Trophoblast cell (in vitro differentiated cells and primary cell): ENCODE measurements around the gene CHST3.

ENCODE experiments used
- DNase-seq, 2 donors: peaks; one replicate each; pipeline ENCODE4 v3.0.0-alpha.2; 2016
- H2AFZ ChIP-seq: 2 replicates; pipeline ENCODE4 v1.6.1; 2013; ENCODE audit warnings: low read length, moderate library complexity, mild to moderate bottlenecking; ENCODE audit not compliant: insufficient read depth, poor library complexity
- H2AK5ac ChIP-seq: 2 replicates; pipeline ENCODE4 v1.6.1; 2013; ENCODE audit warnings: mild to moderate bottlenecking, low read length
- H2BK120ac ChIP-seq: 2 replicates; pipeline ENCODE4 v1.6.1; 2013; ENCODE audit warnings: low read length, mild to moderate bottlenecking, moderate library complexity; ENCODE audit not compliant: insufficient read depth, poor library complexity
- H2BK12ac ChIP-seq: 2 replicates; pipeline ENCODE4 v1.6.1; 2013; ENCODE audit warnings: mild to moderate bottlenecking, low read length, moderate library complexity
- H2BK5ac ChIP-seq: 2 replicates; pipeline ENCODE4 v1.6.1; 2013; ENCODE audit warnings: low read length, low read depth, moderate library complexity, mild to moderate bottlenecking; ENCODE audit not compliant: poor library complexity
- H3K14ac ChIP-seq: 2 replicates; pipeline ENCODE4 v1.6.1; 2013; ENCODE audit warnings: mild to moderate bottlenecking, low read length
- H3K18ac ChIP-seq: 2 replicates; pipeline ENCODE4 v1.6.1; 2013; ENCODE audit warnings: mild to moderate bottlenecking, low read length
- H3K23ac ChIP-seq: 2 replicates; pipeline ENCODE4 v1.6.1; 2013; ENCODE audit warnings: low read length
- H3K27ac ChIP-seq: 2 replicates; pipeline ENCODE4 v1.5.1; 2013; ENCODE audit warnings: low read depth, mild to moderate bottlenecking, inconsistent platforms, low read length, moderate library complexity
- H3K27me3 ChIP-seq: 2 replicates; pipeline ENCODE4 v1.6.1; 2013; ENCODE audit warnings: inconsistent platforms, mild to moderate bottlenecking, low read length, moderate library complexity; ENCODE audit not compliant: insufficient read depth
- H3K36me3 ChIP-seq, 2 experiments: 1 replicate in 1 of 2; 2 replicates in 1 of 2; pipeline ENCODE4 v1.6.1; 2013; ENCODE audit warnings: low read length in 2 of 2, mild to moderate bottlenecking in 2 of 2, moderate library complexity in 1 of 2; ENCODE audit not compliant: insufficient read depth in 2 of 2, control insufficient read depth in 1 of 2
- H3K4ac ChIP-seq: 2 replicates; pipeline ENCODE4 v1.6.1; 2013; ENCODE audit warnings: low read depth, mild to moderate bottlenecking, low read length, moderate library complexity
- H3K4me1 ChIP-seq, 2 experiments: 1 replicate in 1 of 2; 2 replicates in 1 of 2; pipeline ENCODE4 v1.6.1; 2013; ENCODE audit warnings: low read length in 2 of 2, mild to moderate bottlenecking in 2 of 2, moderate library complexity in 1 of 2; ENCODE audit not compliant: insufficient read depth in 2 of 2, control insufficient read depth in 1 of 2
- H3K4me2 ChIP-seq: 2 replicates; pipeline ENCODE4 v1.6.1; 2013; ENCODE audit warnings: inconsistent platforms, mild to moderate bottlenecking, low read length, moderate library complexity
- H3K4me3 ChIP-seq: 2 replicates; pipeline ENCODE4 v1.5.1; 2013; ENCODE audit warnings: mild to moderate bottlenecking, low read depth, low read length, inconsistent platforms
- H3K79me1 ChIP-seq: one replicate; pipeline ENCODE4 v1.6.1; 2013; ENCODE audit warnings: low read length
- H3K79me2 ChIP-seq: 2 replicates; pipeline ENCODE4 v1.6.1; 2013; ENCODE audit warnings: low read length, mild to moderate bottlenecking; ENCODE audit not compliant: control insufficient read depth, insufficient read depth, poor library complexity
- H3K9ac ChIP-seq: 2 replicates; pipeline ENCODE4 v1.6.1; 2013; ENCODE audit warnings: mild to moderate bottlenecking, low read length
- H3K9me3 ChIP-seq: 2 replicates; pipeline ENCODE4 v1.6.1; 2013; ENCODE audit warnings: low read depth, mild to moderate bottlenecking, control low read depth, inconsistent platforms, low read length; ENCODE audit not compliant: insufficient read depth
- H4K12ac ChIP-seq: 2 replicates; pipeline ENCODE4 v1.6.1; 2013; ENCODE audit warnings: low read depth, mild to moderate bottlenecking, low read length, moderate library complexity
- H4K8ac ChIP-seq: 2 replicates; pipeline ENCODE4 v1.6.1; 2013; ENCODE audit warnings: low read depth, mild to moderate bottlenecking, low read length, moderate library complexity
- H4K91ac ChIP-seq: one replicate; pipeline ENCODE4 v1.6.1; 2013; ENCODE audit warnings: low read depth, mild to moderate bottlenecking, low read length, moderate library complexity
- WGBS: extraction: QIAGEN DNeasy Blood & Tissue Kit; methylation state at CpG from one replicate; pipeline ENCODE4 v1.1.7; 2013; ENCODE audit warnings: missing lambda C conversion rate; ENCODE audit not compliant: insufficient read length, insufficient coverage; ENCODE audit errors: extremely low coverage; 5-methylcytosine and 5-hydroxymethylcytosine counted together

Gene CHST3

DNA sequence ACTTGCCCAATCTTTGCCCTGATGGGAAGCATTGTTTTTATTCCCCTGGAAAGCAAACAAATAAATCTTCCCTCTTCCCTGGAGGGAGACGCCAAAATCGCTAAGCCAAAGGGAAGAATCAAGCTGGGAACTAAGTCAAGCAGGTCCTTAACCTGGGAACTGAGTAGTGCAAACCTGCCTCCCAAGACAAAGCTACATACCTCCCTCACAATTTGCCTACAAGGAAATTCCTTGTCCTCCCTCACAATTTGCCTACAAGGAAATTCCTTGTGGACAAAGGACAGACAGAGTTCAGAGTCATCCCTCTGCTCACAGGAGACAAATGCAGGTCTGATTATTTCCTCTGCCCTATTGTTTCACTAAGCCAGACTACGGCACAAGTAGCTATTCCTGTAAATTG, 73.6 kb downstream of the CHST3 start:
- peak; percentile 64 to 69 for DNase-seq
- Histone ChIP-seq H3K9me3 (peaks cover 2% of the 10 kb centered on the region), H3K4me3 (no peak overlapping the region), H3K79me1 (peaks cover 44% of the 10 kb centered on the region), H3K36me3 (no peaks in the 10 kb centered on the region), H3K23ac (no peak overlapping the region), H3K18ac (no peak overlapping the region), H3K4me2 (peak overlapping the region; percentile 34), H4K8ac (peak overlapping the region; percentile 39), H3K79me2 (peaks cover 14% of the 10 kb centered on the region), H3K4ac (peak overlapping the region; percentile 18), H3K27ac (peak overlapping the region; percentile 81), H3K27me3 (no peaks in the 10 kb centered on the region), H2BK120ac (peak overlapping the region; percentile 78), H2BK5ac (peak overlapping the region; percentile 70), H3K4me1 (peaks cover 38 to 40% of the 10 kb centered on the region in 2 experiments), H2BK12ac (peak overlapping the region; percentile 99), H4K12ac (no peak overlapping the region), H2AFZ (no peak overlapping the region), H3K14ac (peak overlapping the region; percentile 66), H4K91ac (peak overlapping the region; percentile 94), H3K9ac (no peak overlapping the region), H2AK5ac (no peak overlapping the region)
- WGBS: no CpG with 5 or more reads among the region's 3 CpGs

DNA sequence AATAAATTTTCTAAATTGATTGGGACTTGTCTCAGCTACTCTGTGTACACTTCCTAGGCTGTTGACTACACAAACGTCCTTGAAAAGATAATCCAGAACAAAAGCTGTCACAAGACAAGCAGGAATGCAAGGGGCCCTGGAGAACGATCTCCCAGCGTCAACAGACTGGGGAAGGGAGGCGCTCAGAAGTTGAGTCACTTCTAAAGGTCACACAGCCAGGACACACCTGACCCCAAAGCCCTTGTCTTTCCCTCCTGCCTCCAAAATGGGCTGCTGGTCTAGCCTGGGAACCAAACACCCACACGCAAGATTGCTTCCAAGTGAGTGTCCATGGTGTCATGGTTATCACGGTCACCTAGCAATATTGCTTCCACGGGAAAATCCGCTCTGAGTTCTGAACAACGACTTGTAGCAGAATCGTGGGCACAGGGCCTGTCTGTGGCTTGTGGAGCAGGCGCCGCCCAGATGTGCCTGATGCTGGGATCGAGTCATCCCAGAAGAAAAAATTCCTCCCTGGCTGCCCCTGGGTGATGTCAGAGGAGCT, 74.3 kb downstream of the CHST3 start:
- H3K4me3 ChIP-seq: no peak overlapping the region
- peaks cover 14% of the 10 kb centered on the region for H3K79me2 ChIP-seq
- peak in 1 of 2 donors; percentile 23 for DNase-seq
- peak overlapping the region; percentile 81 for H3K27ac ChIP-seq
- H3K36me3 ChIP-seq: no peaks in the 10 kb centered on the region
- H2AK5ac ChIP-seq: peak overlapping the region; percentile 36
- WGBS: no CpG with 5 or more reads among the region's 13 CpGs
- H3K23ac ChIP-seq: no peak overlapping the region
- H2BK120ac ChIP-seq: peak overlapping the region; percentile 9
- no peak overlapping the region for H3K4ac ChIP-seq
- H4K12ac ChIP-seq: no peak overlapping the region
- peak overlapping the region; percentile 10 for H3K14ac ChIP-seq
- peaks cover 49% of the 10 kb centered on the region for H3K79me1 ChIP-seq
- peaks cover 2% of the 10 kb centered on the region for H3K9me3 ChIP-seq
- H3K27me3 ChIP-seq: no peaks in the 10 kb centered on the region
- peak overlapping the region; percentile 52 for H4K91ac ChIP-seq
- H2BK12ac ChIP-seq: peak overlapping the region; percentile 37
- peak overlapping the region; percentile 15 for H4K8ac ChIP-seq
- peak overlapping the region; percentile 74 for H3K18ac ChIP-seq
- peak overlapping the region; percentile 15 for H3K4me2 ChIP-seq
- H2BK5ac ChIP-seq: peak overlapping the region; percentile 92
- H3K9ac ChIP-seq: no peak overlapping the region
- H2AFZ ChIP-seq: no peak overlapping the region
- peaks cover 45% of the 10 kb centered on the region in 2 experiments for H3K4me1 ChIP-seq

DNA sequence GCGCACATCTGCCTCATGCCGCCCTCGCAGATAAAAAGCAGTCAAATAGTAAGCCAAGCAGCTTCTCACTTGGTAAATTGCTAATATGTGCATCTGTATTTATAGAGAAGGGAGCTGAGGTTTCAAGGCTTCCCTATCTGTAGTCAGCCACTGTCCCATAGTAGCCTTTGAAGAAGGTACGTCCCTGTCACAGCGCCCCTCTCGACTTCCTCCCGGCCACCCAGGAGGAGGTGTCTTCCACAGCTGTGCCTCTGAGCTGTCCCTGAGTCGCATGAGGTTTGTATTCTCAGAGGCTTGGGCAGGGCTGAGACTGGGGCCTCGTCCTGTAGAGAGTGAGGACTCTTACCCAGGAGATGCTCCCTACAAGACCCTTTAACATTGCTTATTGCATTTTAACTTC, 75.2 kb downstream of the CHST3 start:
- no peak overlapping the region for H3K23ac ChIP-seq
- H4K12ac ChIP-seq: no peak overlapping the region
- H2AFZ ChIP-seq: peak overlapping the region; percentile 40
- H3K9ac ChIP-seq: no peak overlapping the region
- peak overlapping the region; percentile 79 for H3K14ac ChIP-seq
- H3K4me3 ChIP-seq: no peak overlapping the region
- H2AK5ac ChIP-seq: peak overlapping the region; percentile 95
- no CpG with 5 or more reads among the region's 9 CpGs for WGBS
- H4K91ac ChIP-seq: peak overlapping the region; percentile 93
- no peak for DNase-seq
- H3K36me3 ChIP-seq: no peaks in the 10 kb centered on the region
- H2BK12ac ChIP-seq: peak overlapping the region; percentile 68
- no peaks in the 10 kb centered on the region for H3K27me3 ChIP-seq
- H3K79me1 ChIP-seq: peaks cover 53% of the 10 kb centered on the region
- H3K4me2 ChIP-seq: no peak overlapping the region
- H3K18ac ChIP-seq: peak overlapping the region; percentile 85
- H3K27ac ChIP-seq: peak overlapping the region; percentile 81
- peak overlapping the region; percentile 93 for H2BK120ac ChIP-seq
- H3K9me3 ChIP-seq: peaks cover 2% of the 10 kb centered on the region
- H3K79me2 ChIP-seq: peaks cover 14% of the 10 kb centered on the region
- peaks cover 50% of the 10 kb centered on the region in 2 experiments for H3K4me1 ChIP-seq
- H3K4ac ChIP-seq: peak overlapping the region; percentile 5
- H2BK5ac ChIP-seq: peak overlapping the region; percentile 67
- peak overlapping the region; percentile 56 for H4K8ac ChIP-seq

DNA sequence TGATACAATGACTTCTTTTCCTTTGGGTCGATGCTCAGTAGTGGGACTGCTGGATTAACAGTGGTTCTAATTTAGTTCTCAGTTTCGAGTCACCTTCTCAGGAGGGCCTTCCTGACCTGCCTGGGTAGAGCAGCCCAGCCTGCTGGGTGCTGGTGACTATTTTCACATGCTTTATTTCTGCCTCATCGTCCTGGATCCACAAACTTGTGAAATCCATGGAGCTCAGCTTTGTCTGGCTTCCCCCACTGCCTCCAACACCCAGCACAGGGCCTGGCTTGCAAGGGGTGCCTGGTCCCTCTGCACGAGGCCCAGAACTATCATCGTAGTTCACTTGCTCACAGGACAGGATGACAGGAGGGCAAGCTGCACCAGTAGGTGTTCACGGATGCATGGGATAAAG, 77.3 kb downstream of the CHST3 start:
- Histone ChIP-seq H4K12ac (no peak overlapping the region), H3K27me3 (no peaks in the 10 kb centered on the region), H3K79me1 (peaks cover 46% of the 10 kb centered on the region), H2AFZ (no peak overlapping the region), H3K79me2 (peaks cover 9% of the 10 kb centered on the region), H2AK5ac (peak overlapping the region; percentile 67), H3K27ac (no peak overlapping the region), H3K4me1 (peaks cover 43 to 47% of the 10 kb centered on the region in 2 experiments), H2BK5ac (peak overlapping the region; percentile 54), H2BK12ac (peak overlapping the region; percentile 96), H4K8ac (peak overlapping the region; percentile 32), H4K91ac (peak overlapping the region; percentile 66), H3K4me3 (no peak overlapping the region), H3K18ac (peak overlapping the region; percentile 82), H3K9me3 (peaks cover 2% of the 10 kb centered on the region), H3K4ac (no peak overlapping the region), H3K36me3 (no peaks in the 10 kb centered on the region), H2BK120ac (peak overlapping the region; percentile 80), H3K9ac (no peak overlapping the region), H3K14ac (peak overlapping the region; percentile 74), H3K4me2 (no peak overlapping the region), H3K23ac (no peak overlapping the region)
- WGBS: no CpG with 5 or more reads among the region's 6 CpGs
- DNase-seq: peak; percentile 24 to 54
